ENCODE results near the gene NFATC3.

Gene NFATC3

GRCh38 chr16:68275611-68276191, 190.5 kb downstream of the NFATC3 start:
- no peak for DNase-seq (ENCODE audit: low spot score)

GRCh38 chr16:68276223-68276622, 191.1 kb downstream of the NFATC3 start:
- DNase-seq (ENCODE audit: low spot score) = no peak
